Stimulated activated naive CD8-positive, alpha-beta T cell treated with anti-CD3 and anti-CD28 coated beads, Interleukin-15, amount 100 ng/mL, for 72 hours (primary cell): ENCODE results near the gene TBC1D5.
"Not testable (repeated sequence)": the region's sequence is repeated elsewhere in the genome, so short reads cannot be mapped to it uniquely, and the experiment has no call there.

Experiments
- ATAC-seq: fragments of 150-1000 bp; cut with Tn5 transposase; 2 replicates; pipeline ENCODE4 v1.10.0; 2021; ENCODE audit warnings: mild to moderate bottlenecking, moderate library complexity
- DNase-seq, 2 donors: peaks; one replicate each; pipeline ENCODE4 v3.0.0; 2021 to 2022
- H3K27ac Mint-ChIP-seq, 2 donors: one replicate each; pipeline ENCODE4 v1.8.0; 2022; ENCODE audit warnings: mild to moderate bottlenecking in 2 of 2, mixed read lengths in 2 of 2, moderate library complexity in 2 of 2
- H3K27me3 Mint-ChIP-seq: one replicate; pipeline ENCODE4 v1.8.0; 2022; ENCODE audit warnings: mixed read lengths
- H3K4me1 Mint-ChIP-seq: one replicate; pipeline ENCODE4 v1.8.0; 2022; ENCODE audit warnings: mild to moderate bottlenecking, mixed read lengths
- H3K4me3 Mint-ChIP-seq, 2 donors: one replicate each; pipeline ENCODE4 v1.8.0; 2022; ENCODE audit warnings: mild to moderate bottlenecking in 2 of 2, mixed read lengths in 2 of 2, moderate library complexity in 1 of 2
- H3K9me3 Mint-ChIP-seq, 2 donors: one replicate each; pipeline ENCODE4 v1.8.0; 2022; ENCODE audit warnings: mixed read lengths in 2 of 2

The TBC1D5 gene

DNA sequence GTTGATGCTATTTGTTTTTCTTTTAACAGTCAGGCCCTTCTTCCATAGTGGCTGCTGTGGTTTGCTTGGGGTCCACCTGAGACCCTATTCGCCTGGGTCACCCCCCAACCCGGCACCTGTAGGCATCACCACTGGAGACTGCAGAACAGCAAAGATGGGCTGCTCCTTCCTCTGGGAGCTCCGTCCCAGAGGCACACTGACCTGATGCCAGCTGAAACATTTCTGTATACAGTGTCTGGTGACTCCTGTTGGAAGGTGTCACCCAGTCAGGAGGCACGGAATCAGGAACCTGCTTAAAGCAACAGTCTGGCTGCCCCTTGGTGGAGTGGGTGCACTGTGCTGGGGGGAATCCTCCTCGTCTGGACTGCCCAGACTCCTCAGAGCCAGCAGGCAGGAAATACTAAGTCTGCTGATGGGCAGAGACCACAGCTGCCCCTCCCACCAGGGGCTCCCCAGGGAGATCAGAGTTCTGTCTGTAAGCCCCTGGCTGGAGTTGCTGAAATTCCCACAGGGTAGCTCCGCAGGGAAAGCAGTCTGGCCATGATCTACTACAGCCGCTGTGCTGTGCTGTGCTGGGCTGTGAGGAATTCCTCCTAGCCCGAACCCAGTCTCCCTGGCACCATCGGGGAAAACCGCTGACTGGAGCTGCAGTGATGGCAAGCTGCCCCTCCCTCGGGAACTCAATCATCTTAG lies 248.2 kb downstream of the TBC1D5 start:
- H3K27ac Mint-ChIP-seq, result no peak overlapping the region
- no peaks in the 10 kb centered on the region for H3K27me3 Mint-ChIP-seq
- peaks cover 6% of the 10 kb centered on the region for H3K4me1 Mint-ChIP-seq
- H3K9me3 Mint-ChIP-seq, result peaks cover 34 to 47% of the 10 kb centered on the region in 2 donors
- no peak overlapping the region for H3K4me3 Mint-ChIP-seq
- no peak for ATAC-seq
- no peak for DNase-seq

GRCh38 chr3:17491601-17492000 lies 250.8 kb downstream of the TBC1D5 start:
- Mint-ChIP-seq H3K4me3 (no peak overlapping the region), H3K27me3 (no peaks in the 10 kb centered on the region), H3K4me1 (peaks cover 6% of the 10 kb centered on the region), H3K27ac (no peak overlapping the region), H3K9me3 (peaks cover 40 to 51% of the 10 kb centered on the region in 2 donors)
- no peak for DNase-seq
- no peak for ATAC-seq

DNA sequence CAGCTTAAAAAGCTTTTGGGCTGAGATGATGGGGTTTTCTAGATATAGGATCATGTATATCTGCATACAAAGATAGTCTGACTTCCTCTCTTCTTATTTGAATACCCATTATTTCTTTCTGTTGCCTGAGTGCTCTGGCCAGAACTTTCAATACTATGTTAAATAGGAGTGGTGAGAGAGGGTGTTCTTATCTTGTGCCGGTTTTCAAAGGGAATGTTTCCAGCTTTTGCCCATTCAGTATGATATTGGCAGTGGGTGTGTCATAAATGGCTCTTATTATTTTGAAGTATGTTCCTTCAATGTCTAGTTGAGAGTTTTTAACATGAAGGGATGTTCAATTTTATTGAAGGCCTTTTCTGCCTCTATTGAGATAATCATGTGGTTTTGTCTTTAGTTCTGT lies 251.2 kb downstream of the TBC1D5 start:
- H3K27me3 Mint-ChIP-seq, H3K4me3 Mint-ChIP-seq, H3K27ac Mint-ChIP-seq, DNase-seq, ATAC-seq, H3K4me1 Mint-ChIP-seq: not testable (repeated sequence)
- peaks cover 40 to 51% of the 10 kb centered on the region in 2 donors for H3K9me3 Mint-ChIP-seq

GRCh38 chr3:17489139-17489538 lies 253.3 kb downstream of the TBC1D5 start:
- H3K4me1 Mint-ChIP-seq, result no peaks in the 10 kb centered on the region
- DNase-seq (no peak), ATAC-seq (no peak)
- H3K27me3 Mint-ChIP-seq, result no peaks in the 10 kb centered on the region
- peaks cover 40 to 51% of the 10 kb centered on the region in 2 donors for H3K9me3 Mint-ChIP-seq
- no peak overlapping the region for H3K27ac Mint-ChIP-seq
- no peak overlapping the region for H3K4me3 Mint-ChIP-seq

- ATAC-seq (no peak), DNase-seq (no peak)
- no peak overlapping the region for H3K27ac Mint-ChIP-seq
- H3K9me3 Mint-ChIP-seq, result no peaks in the 10 kb centered on the region
- no peaks in the 10 kb centered on the region for H3K4me1 Mint-ChIP-seq
- H3K27me3 Mint-ChIP-seq, result no peaks in the 10 kb centered on the region
- H3K4me3 Mint-ChIP-seq, result no peak overlapping the region
Measured at GRCh38 chr3:17481116-17481515, 261.3 kb downstream of the TBC1D5 start.

DNA sequence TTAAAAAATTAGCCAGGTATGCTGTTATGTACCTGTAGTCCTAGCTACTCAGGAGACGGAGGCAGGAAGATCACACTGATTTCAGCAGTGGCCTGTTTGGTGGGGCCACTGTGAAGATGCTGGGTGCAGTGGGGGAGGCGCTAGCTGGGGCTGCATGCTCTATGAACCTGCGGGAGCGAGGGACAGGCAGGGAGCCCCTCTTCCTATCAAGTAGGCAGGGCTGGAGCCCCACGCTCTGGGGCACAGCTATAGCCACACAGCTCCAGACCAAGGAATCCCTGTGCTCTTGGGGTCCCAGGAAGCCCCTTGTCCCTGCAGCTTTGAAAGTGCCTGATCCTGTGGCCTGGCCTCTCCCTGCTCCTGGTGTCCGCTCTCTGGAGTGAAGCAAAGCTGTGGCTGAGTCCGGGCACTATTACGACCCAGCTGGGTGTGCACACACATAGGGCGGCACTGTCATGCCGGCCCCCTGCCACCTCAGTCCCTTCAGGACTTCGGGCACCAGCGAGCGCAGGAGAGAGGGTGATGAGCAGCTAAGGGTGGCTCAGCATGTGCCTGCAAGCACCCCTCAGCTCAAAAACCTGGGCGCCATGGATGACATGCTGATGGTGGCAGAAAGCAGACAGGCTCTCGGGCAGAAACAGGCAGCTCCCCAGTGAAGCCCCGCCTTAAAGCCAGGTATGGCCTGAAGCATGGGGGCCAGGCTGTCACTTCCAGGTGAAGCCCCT lies 262.6 kb downstream of the TBC1D5 start:
- Mint-ChIP-seq H3K9me3 (no peaks in the 10 kb centered on the region), H3K4me1 (no peaks in the 10 kb centered on the region), H3K27me3 (no peaks in the 10 kb centered on the region), H3K27ac (no peak overlapping the region), H3K4me3 (no peak overlapping the region)
- DNase-seq (no peak), ATAC-seq (no peak)

DNA sequence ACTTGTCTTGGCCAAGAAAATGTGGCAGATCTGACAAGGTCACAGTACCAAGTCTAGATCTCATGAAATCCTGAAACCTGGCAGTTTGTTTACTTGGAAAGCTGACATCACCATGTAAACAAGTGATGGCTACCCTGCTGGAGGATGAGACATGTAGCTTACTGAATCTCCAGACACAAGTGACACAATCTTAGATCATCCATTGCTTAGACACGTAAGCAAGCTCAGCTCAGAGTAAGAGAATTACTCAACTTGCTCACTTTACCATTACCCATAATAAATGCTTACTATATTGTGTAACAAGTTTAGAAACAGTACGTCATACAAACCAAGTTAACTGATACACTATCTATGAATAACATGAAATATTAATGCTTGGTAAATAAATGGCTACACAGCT lies 263.8 kb downstream of the TBC1D5 start:
- H3K27ac Mint-ChIP-seq, result no peak overlapping the region
- H3K9me3 Mint-ChIP-seq, result no peaks in the 10 kb centered on the region
- H3K4me1 Mint-ChIP-seq, result no peaks in the 10 kb centered on the region
- no peaks in the 10 kb centered on the region for H3K27me3 Mint-ChIP-seq
- DNase-seq, result no peak
- no peak for ATAC-seq
- H3K4me3 Mint-ChIP-seq, result no peak overlapping the region

GRCh38 chr3:17473761-17474160 lies 268.7 kb downstream of the TBC1D5 start:
- no peak for ATAC-seq
- Mint-ChIP-seq H3K4me3 (no peak overlapping the region), H3K27me3 (no peaks in the 10 kb centered on the region), H3K9me3 (no peaks in the 10 kb centered on the region), H3K4me1 (no peaks in the 10 kb centered on the region), H3K27ac (no peak overlapping the region)
- no peak for DNase-seq

DNA sequence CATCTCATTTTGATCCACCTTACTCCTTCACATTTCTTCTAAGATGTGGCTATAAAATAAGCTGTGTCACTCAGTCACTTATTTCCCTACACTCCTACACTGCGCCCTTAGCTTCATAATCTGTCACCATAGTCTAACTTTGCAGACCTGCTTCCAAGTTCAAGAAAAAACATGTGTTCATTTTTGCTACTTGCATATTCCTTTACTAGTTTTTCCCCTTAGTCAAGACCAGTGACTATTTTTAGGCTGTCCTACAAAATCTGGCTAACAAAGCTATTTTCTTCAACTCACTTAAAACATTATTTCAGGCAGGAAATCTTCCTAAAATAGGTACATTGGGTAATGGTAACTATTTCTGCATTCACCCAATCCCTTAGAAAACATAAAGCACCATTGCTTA lies 272.5 kb downstream of the TBC1D5 start:
- no peak overlapping the region for H3K4me3 Mint-ChIP-seq
- DNase-seq (no peak), ATAC-seq (no peak)
- no peaks in the 10 kb centered on the region for H3K27me3 Mint-ChIP-seq
- H3K4me1 Mint-ChIP-seq, result no peaks in the 10 kb centered on the region
- H3K27ac Mint-ChIP-seq, result no peak overlapping the region
- H3K9me3 Mint-ChIP-seq, result no peaks in the 10 kb centered on the region

DNA sequence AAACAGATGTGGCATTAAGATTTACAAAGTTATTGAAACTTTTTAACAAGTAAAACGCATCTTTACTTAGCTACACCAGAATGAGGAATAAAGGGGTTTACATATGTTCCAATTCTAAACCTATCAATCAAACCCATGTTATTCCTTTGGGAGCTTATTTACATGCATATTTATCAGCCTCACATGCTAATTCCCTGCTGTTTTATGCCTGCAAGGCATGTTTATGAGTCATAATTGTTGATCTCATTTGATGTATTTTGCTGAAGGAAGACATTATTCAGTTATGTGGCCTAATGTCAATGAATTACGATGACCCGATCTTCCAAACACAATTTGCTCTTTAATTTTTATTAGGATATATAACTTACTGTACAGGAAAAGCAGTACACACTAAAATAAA lies 272.9 kb downstream of the TBC1D5 start:
- ATAC-seq, result no peak
- no peaks in the 10 kb centered on the region for H3K4me1 Mint-ChIP-seq
- no peak overlapping the region for H3K27ac Mint-ChIP-seq
- DNase-seq, result no peak
- peaks cover under 1 to 1% of the 10 kb centered on the region in 2 donors for H3K9me3 Mint-ChIP-seq
- H3K4me3 Mint-ChIP-seq, result no peak overlapping the region
- H3K27me3 Mint-ChIP-seq, result no peaks in the 10 kb centered on the region

- no peaks in the 10 kb centered on the region for H3K4me1 Mint-ChIP-seq
- ATAC-seq (no peak), DNase-seq (no peak)
- peaks cover 4 to 6% of the 10 kb centered on the region in 2 donors for H3K9me3 Mint-ChIP-seq
- no peaks in the 10 kb centered on the region for H3K27me3 Mint-ChIP-seq
- no peak overlapping the region for H3K27ac Mint-ChIP-seq
- no peak overlapping the region for H3K4me3 Mint-ChIP-seq
Measured at GRCh38 chr3:17466028-17466427, 276.4 kb downstream of the TBC1D5 start.

GRCh38 chr3:17459470-17459993 lies 282.9 kb downstream of the TBC1D5 start:
- DNase-seq, result no peak
- Mint-ChIP-seq H3K4me3 (no peak overlapping the region), H3K27ac (no peak overlapping the region), H3K9me3 (peaks cover 4 to 11% of the 10 kb centered on the region in 2 donors), H3K4me1 (no peaks in the 10 kb centered on the region), H3K27me3 (no peaks in the 10 kb centered on the region)
- ATAC-seq, result no peak

GRCh38 chr3:17456650-17457049 lies 285.8 kb downstream of the TBC1D5 start:
- no peak for ATAC-seq
- no peak overlapping the region for H3K4me3 Mint-ChIP-seq
- H3K4me1 Mint-ChIP-seq, result no peaks in the 10 kb centered on the region
- no peaks in the 10 kb centered on the region for H3K27me3 Mint-ChIP-seq
- no peak for DNase-seq
- H3K27ac Mint-ChIP-seq, result no peak overlapping the region
- H3K9me3 Mint-ChIP-seq, result peaks cover 0 to 14% of the 10 kb centered on the region in 2 donors

- Mint-ChIP-seq H3K4me1 (no peaks in the 10 kb centered on the region), H3K9me3 (peaks cover 0 to 14% of the 10 kb centered on the region in 2 donors), H3K4me3 (no peak overlapping the region), H3K27me3 (no peaks in the 10 kb centered on the region), H3K27ac (no peak overlapping the region)
- DNase-seq (no peak), ATAC-seq (no peak)
Measured at GRCh38 chr3:17456046-17456445, 286.4 kb downstream of the TBC1D5 start.

- ATAC-seq (no peak), DNase-seq (no peak)
- no peaks in the 10 kb centered on the region for H3K4me1 Mint-ChIP-seq
- H3K27me3 Mint-ChIP-seq, result no peaks in the 10 kb centered on the region
- H3K4me3 Mint-ChIP-seq, result no peak overlapping the region
- H3K9me3 Mint-ChIP-seq, result peaks cover 0 to 5% of the 10 kb centered on the region in 2 donors
- no peak overlapping the region for H3K27ac Mint-ChIP-seq
Measured at GRCh38 chr3:17444865-17445264, 297.6 kb downstream of the TBC1D5 start.

DNA sequence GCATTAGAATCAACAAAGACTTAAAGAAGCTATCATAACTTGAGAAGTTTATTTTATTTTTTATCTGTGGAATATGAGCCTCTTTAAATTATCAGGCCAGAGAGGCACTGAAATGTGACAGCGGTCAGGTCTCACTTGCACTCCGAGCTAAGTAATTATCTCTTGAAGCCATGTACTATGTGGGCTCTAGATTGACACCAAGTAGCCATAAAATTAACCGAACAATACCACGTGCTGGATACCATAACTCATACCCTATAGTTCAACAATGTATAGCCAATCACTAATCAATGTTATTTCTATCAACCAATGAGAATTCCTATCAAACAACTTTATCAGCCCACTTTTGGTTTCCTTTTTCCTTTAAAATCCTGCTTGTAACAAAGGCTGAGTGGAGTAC lies 299.3 kb downstream of the TBC1D5 start:
- ATAC-seq, result no peak
- Mint-ChIP-seq H3K27ac (no peak overlapping the region), H3K4me1 (no peaks in the 10 kb centered on the region), H3K4me3 (no peak overlapping the region), H3K9me3 (peaks cover under 1 to 9% of the 10 kb centered on the region in 2 donors), H3K27me3 (no peaks in the 10 kb centered on the region)
- DNase-seq, result no peak
